Mucosa of rectum (tissue), 2 donors: ENCODE measurements around the gene MYL3.
A peak's percentile ranks its signal among the peaks of the same experiment; 100 is the strongest.
"Not testable (repeated sequence)": the region's sequence is repeated elsewhere in the genome, so short reads cannot be mapped to it uniquely, and the experiment has no call there.

Source experiments
- H3K27ac ChIP-seq, 2 donors: one replicate each; pipeline ENCODE4 v1.7.0; 2013; ENCODE audit warnings: inconsistent platforms in 2 of 2, low read depth in 2 of 2, low read length in 2 of 2
- H3K27me3 ChIP-seq, 2 donors: one replicate each; pipeline ENCODE4 v1.7.0; 2013; ENCODE audit warnings: low read length in 2 of 2; ENCODE audit not compliant: control insufficient read depth in 2 of 2, insufficient read depth in 2 of 2
- H3K36me3 ChIP-seq, 2 donors: one replicate each; pipeline ENCODE4 v1.7.0; 2013; ENCODE audit warnings: low read length in 2 of 2; ENCODE audit not compliant: control insufficient read depth in 2 of 2, insufficient read depth in 2 of 2
- H3K4me1 ChIP-seq, 2 donors: one replicate each; pipeline ENCODE4 v1.7.0; 2013; ENCODE audit warnings: low read length in 2 of 2, mild to moderate bottlenecking in 1 of 2; ENCODE audit not compliant: control insufficient read depth in 2 of 2, insufficient read depth in 2 of 2
- H3K4me3 ChIP-seq, 2 donors: one replicate each; pipeline ENCODE4 v1.7.0; 2013; ENCODE audit warnings: low read length in 2 of 2
- H3K9ac ChIP-seq, 2 donors: one replicate each; pipeline ENCODE4 v1.7.0; 2013; ENCODE audit warnings: low read length in 2 of 2, low read depth in 1 of 2, mild to moderate bottlenecking in 1 of 2
- H3K9me3 ChIP-seq, 2 donors: one replicate each; pipeline ENCODE4 v1.7.0; 2013; ENCODE audit warnings: low read length in 2 of 2; ENCODE audit not compliant: control insufficient read depth in 2 of 2
- donor health status: healthy.
- donor health status: Normal muscosa, but diverticular disease.

The MYL3 gene

DNA sequence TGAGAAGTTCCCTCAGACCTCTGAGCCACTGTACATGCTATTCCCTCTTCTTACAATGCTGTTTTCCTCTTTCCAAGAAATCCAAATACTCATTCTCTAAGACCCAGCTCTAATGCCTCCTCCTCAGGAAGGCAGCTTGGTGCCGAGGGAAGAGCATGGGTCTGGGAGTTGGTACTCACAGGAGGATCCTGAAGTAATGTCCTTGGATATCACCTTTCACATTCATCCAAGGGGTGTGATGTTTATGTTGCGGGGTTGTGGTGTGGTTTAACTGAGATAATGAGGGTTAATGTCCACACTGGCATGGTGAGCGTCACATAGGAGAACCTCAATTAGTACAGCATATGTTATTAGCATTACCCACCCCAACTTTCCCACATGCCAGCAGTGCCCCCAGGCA lies 31.9 kb downstream of the MYL3 start:
- H3K4me1 ChIP-seq: no peaks in the 10 kb centered on the region
- no peaks in the 10 kb centered on the region for H3K27me3 ChIP-seq
- H3K4me3 ChIP-seq: no peak overlapping the region
- no peak overlapping the region for H3K9ac ChIP-seq
- H3K36me3 ChIP-seq: no peaks in the 10 kb centered on the region
- no peak overlapping the region for H3K27ac ChIP-seq
- no peaks in the 10 kb centered on the region for H3K9me3 ChIP-seq

- no peaks in the 10 kb centered on the region for H3K9me3 ChIP-seq
- H3K27me3 ChIP-seq: no peaks in the 10 kb centered on the region
- no peak overlapping the region for H3K4me3 ChIP-seq
- H3K36me3 ChIP-seq: no peaks in the 10 kb centered on the region
- no peak overlapping the region for H3K27ac ChIP-seq
- H3K9ac ChIP-seq: no peak overlapping the region
- no peaks in the 10 kb centered on the region for H3K4me1 ChIP-seq
These were observed 32.4 kb downstream of the MYL3 start for GRCh38 chr3:46830801-46831200.

- Histone ChIP-seq H3K27ac (no peak overlapping the region), H3K9ac (no peak overlapping the region), H3K36me3 (no peaks in the 10 kb centered on the region), H3K4me3 (no peak overlapping the region), H3K27me3 (no peaks in the 10 kb centered on the region), H3K4me1 (no peaks in the 10 kb centered on the region), H3K9me3 (no peaks in the 10 kb centered on the region)
These were observed 33.5 kb downstream of the MYL3 start for GRCh38 chr3:46829699-46830208.

DNA sequence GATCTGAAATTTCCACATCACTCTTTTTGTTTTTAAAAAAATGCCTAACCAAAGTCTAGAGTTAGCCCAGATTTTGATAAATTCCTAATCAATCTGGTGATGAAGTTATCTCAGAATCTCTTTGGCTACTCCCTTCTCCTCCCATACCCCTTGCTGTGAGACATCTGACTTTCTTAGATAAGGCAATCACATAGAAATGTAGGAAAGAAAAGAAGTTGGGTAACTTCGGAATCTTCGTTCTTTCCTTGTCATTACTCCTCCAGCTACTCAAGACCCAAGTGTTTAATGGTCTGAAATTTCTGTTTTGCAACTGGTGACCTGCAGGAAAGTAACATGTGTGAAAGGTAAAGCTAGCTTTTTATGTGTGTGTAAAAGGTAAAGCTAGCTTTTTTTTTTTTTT lies 37.8 kb downstream of the MYL3 start:
- Histone ChIP-seq H3K9ac (no peak overlapping the region), H3K27me3 (no peaks in the 10 kb centered on the region), H3K27ac (no peak overlapping the region), H3K9me3 (peaks cover 0 to 2% of the 10 kb centered on the region in 2 donors), H3K4me1 (no peaks in the 10 kb centered on the region), H3K36me3 (no peaks in the 10 kb centered on the region), H3K4me3 (no peak overlapping the region)

DNA sequence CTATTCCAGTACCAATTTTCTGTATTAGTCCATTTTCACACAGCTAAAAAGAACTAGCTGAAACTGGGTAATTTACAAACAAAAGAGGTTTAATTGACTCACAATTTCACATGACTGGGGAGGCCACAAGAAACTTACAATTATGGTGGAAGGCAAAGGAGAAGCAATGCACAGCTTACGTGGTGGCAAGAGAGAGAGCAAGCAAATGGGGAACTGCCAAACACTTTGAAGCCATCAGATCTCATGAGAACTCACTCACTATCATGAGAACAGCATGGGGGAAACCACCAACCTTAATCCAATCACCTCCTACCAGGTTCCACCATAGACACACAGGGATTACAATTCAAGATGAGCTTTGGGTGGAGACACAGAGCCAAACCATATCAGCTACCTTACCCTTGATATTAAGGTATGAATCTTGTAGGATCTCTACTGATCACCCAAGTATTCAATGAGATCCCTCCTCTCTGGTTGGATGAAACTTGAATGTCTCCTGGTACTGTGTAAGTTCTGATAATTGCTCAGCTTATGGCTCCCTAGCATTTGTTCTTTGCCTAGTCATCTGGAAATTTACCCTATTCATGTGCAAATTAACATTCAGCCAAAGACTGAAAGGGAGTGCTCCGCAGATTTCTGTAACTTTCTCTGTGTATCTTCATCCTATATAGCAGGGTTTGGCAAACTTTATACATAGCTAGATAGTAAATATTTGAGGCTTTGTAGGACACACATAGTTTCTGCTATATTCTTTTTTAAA lies 38.9 kb downstream of the MYL3 start:
- H3K27me3 ChIP-seq: no peaks in the 10 kb centered on the region
- no peaks in the 10 kb centered on the region for H3K4me1 ChIP-seq
- peaks cover 0 to 2% of the 10 kb centered on the region in 2 donors for H3K9me3 ChIP-seq
- H3K36me3 ChIP-seq: no peaks in the 10 kb centered on the region
- no peak overlapping the region for H3K9ac ChIP-seq
- no peak overlapping the region for H3K4me3 ChIP-seq
- H3K27ac ChIP-seq: no peak overlapping the region

GRCh38 chr3:46823314-46823713 lies 39.9 kb downstream of the MYL3 start:
- not testable (repeated sequence) for H3K9ac ChIP-seq, H3K9me3 ChIP-seq, H3K36me3 ChIP-seq, H3K4me1 ChIP-seq, H3K4me3 ChIP-seq, H3K27ac ChIP-seq, H3K27me3 ChIP-seq

- no peak overlapping the region for H3K4me3 ChIP-seq
- H3K9ac ChIP-seq: no peak overlapping the region
- H3K9me3 ChIP-seq: peaks cover 0 to 2% of the 10 kb centered on the region in 2 donors
- no peaks in the 10 kb centered on the region for H3K36me3 ChIP-seq
- H3K4me1 ChIP-seq: no peaks in the 10 kb centered on the region
- H3K27ac ChIP-seq: no peak overlapping the region
- H3K27me3 ChIP-seq: no peaks in the 10 kb centered on the region
These were observed 41.7 kb downstream of the MYL3 start for GRCh38 chr3:46821553-46821952.

- H3K27ac ChIP-seq: no peak overlapping the region
- H3K4me3 ChIP-seq: no peak overlapping the region
- peaks cover 0 to 2% of the 10 kb centered on the region in 2 donors for H3K9me3 ChIP-seq
- no peaks in the 10 kb centered on the region for H3K4me1 ChIP-seq
- no peaks in the 10 kb centered on the region for H3K27me3 ChIP-seq
- H3K36me3 ChIP-seq: no peaks in the 10 kb centered on the region
- no peak overlapping the region for H3K9ac ChIP-seq
These were observed 42.4 kb downstream of the MYL3 start for GRCh38 chr3:46820852-46821251.

GRCh38 chr3:46812237-46812791 lies 50.9 kb downstream of the MYL3 start:
- Histone ChIP-seq H3K4me1 (peaks cover 4 to 7% of the 10 kb centered on the region in 2 donors), H3K9me3 (no peaks in the 10 kb centered on the region), H3K4me3 (peak overlapping the region; percentile 52 to 61), H3K27me3 (peaks cover 0 to 3% of the 10 kb centered on the region in 2 donors), H3K36me3 (no peaks in the 10 kb centered on the region), H3K27ac (no peak overlapping the region), H3K9ac (peak overlapping the region in 1 of 2 donors; percentile 17)

- Histone ChIP-seq H3K4me3 (peak overlapping the region in 1 of 2 donors; percentile 35), H3K9me3 (no peaks in the 10 kb centered on the region), H3K27ac (no peak overlapping the region), H3K4me1 (peaks cover 4 to 7% of the 10 kb centered on the region in 2 donors), H3K36me3 (no peaks in the 10 kb centered on the region), H3K27me3 (peaks cover 0 to 3% of the 10 kb centered on the region in 2 donors), H3K9ac (no peak overlapping the region)
These were observed 51.5 kb downstream of the MYL3 start for GRCh38 chr3:46811615-46812236.
